ENCODE measurements around the gene KLF5.

Gene KLF5

GRCh38 chr13:73063166-73063565 lies 4.4 kb downstream of the KLF5 start:
- no peak for TF ChIP-seq CTCF (IDR thresholded peaks at IDR 0.05; ENCODE audit: extremely low read depth, insufficient read depth, missing control alignments)
- DNase-seq (ENCODE audit: low spot score), result no peak
- in situ Hi-C loops (cut with MboI; ENCODE audit: low pct_unique_long_range_greater_than_20kb, low sequenced_read_pairs, unreplicated experiment), result loop anchor here (25.0 kb wide), 1 partner anchor 649 kb away; no protein-coding TSS in a partner anchor

- in situ Hi-C loops (cut with MboI; ENCODE audit: low pct_unique_long_range_greater_than_20kb, low sequenced_read_pairs, unreplicated experiment), result loop anchor here (25.0 kb wide), 1 partner anchor 647 kb away; no protein-coding TSS in a partner anchor
- no peak for DNase-seq (ENCODE audit: low spot score)
- no peak for TF ChIP-seq CTCF (IDR thresholded peaks at IDR 0.05; ENCODE audit: extremely low read depth, insufficient read depth, missing control alignments)
Measured at GRCh38 chr13:73065036-73065435, 6.2 kb downstream of the KLF5 start.

GRCh38 chr13:73065665-73066340 lies 7.0 kb downstream of the KLF5 start:
- TF ChIP-seq CTCF (IDR thresholded peaks at IDR 0.05; ENCODE audit: extremely low read depth, insufficient read depth, missing control alignments), result no peak
- in situ Hi-C loops (cut with MboI; ENCODE audit: low pct_unique_long_range_greater_than_20kb, low sequenced_read_pairs, unreplicated experiment), result loop anchor here (25.0 kb wide), 1 partner anchor 646 kb away; no protein-coding TSS in a partner anchor
- no peak for DNase-seq (ENCODE audit: low spot score)

GRCh38 chr13:73069206-73069805 lies 10.5 kb downstream of the KLF5 start:
- TF ChIP-seq CTCF (IDR thresholded peaks at IDR 0.05; ENCODE audit: extremely low read depth, insufficient read depth, missing control alignments), result no peak
- no peak for DNase-seq (ENCODE audit: low spot score)
- in situ Hi-C loops (cut with MboI; ENCODE audit: low pct_unique_long_range_greater_than_20kb, low sequenced_read_pairs, unreplicated experiment), result loop anchor here (25.0 kb wide), 1 partner anchor 643 kb away; no protein-coding TSS in a partner anchor

GRCh38 chr13:73070451-73071098 lies 11.8 kb downstream of the KLF5 start:
- in situ Hi-C loops (cut with MboI; ENCODE audit: low pct_unique_long_range_greater_than_20kb, low sequenced_read_pairs, unreplicated experiment), result loop anchor here (25.0 kb wide), 1 partner anchor 642 kb away; no protein-coding TSS in a partner anchor
- TF ChIP-seq CTCF (IDR thresholded peaks at IDR 0.05; ENCODE audit: extremely low read depth, insufficient read depth, missing control alignments), result no peak
- DNase-seq (ENCODE audit: low spot score), result no peak

GRCh38 chr13:73072239-73072900 lies 13.6 kb downstream of the KLF5 start:
- no peak for TF ChIP-seq CTCF (IDR thresholded peaks at IDR 0.05; ENCODE audit: extremely low read depth, insufficient read depth, missing control alignments)
- in situ Hi-C loops (cut with MboI; ENCODE audit: low pct_unique_long_range_greater_than_20kb, low sequenced_read_pairs, unreplicated experiment), result loop anchor here (25.0 kb wide), 1 partner anchor 640 kb away; no protein-coding TSS in a partner anchor
- DNase-seq (ENCODE audit: low spot score), result no peak
